Urinary bladder (tissue), 4 donors: Measurements from ENCODE around the gene TTI1. TPM values are rescaled to one million over a fixed set of nuclear protein-coding genes. Genes with fewer than 3 reads are reported as not detected.

Experiments used
- DNase-seq: peaks from one replicate; pipeline ENCODE4 v3.0.0-alpha.2; 2015; ENCODE audit errors: extremely low spot score
- H3K27ac ChIP-seq: one replicate; pipeline ENCODE4 v1.5.1; 2013; ENCODE audit warnings: low read depth, mild to moderate bottlenecking, moderate library complexity
- H3K36me3 ChIP-seq: one replicate; pipeline ENCODE4 v1.6.1; 2013; ENCODE audit warnings: mild to moderate bottlenecking, moderate library complexity; ENCODE audit not compliant: insufficient read depth
- H3K4me1 ChIP-seq: one replicate; pipeline ENCODE4 v1.6.1; 2013; ENCODE audit warnings: mild to moderate bottlenecking, moderate library complexity; ENCODE audit not compliant: insufficient read depth
- H3K4me3 ChIP-seq: one replicate; pipeline ENCODE4 v1.5.1; 2013; ENCODE audit warnings: low read depth, low read length
- WGBS: extraction: QIAGEN DNeasy Blood & Tissue Kit; methylation state at CpG from one replicate; pipeline ENCODE4 v1.1.7; 2013; 5-methylcytosine and 5-hydroxymethylcytosine counted together
- polyA plus RNA-seq: library from polyadenylated mRNA; stranded (reverse); fragments of 200-250 nt; gene quantifications from one replicate; pipeline ENCODE4 v1.2.3, GENCODE V29; 2013
- total RNA-seq: library from RNA; depleted of rRNA; stranded (reverse); fragments of >200 nt; gene quantifications from one replicate; pipeline ENCODE4 v1.2.3, GENCODE V29; 2014
- donor health status: healthy with polysubstance abuse.
- donor health status: healthy.

The TTI1 gene
- total and polyA plus RNA-seq, 2 donors, result 13.3 to 35.7 TPM

- WGBS, result 91% methylated on average over 10 of the region's 10 CpGs
- H3K27ac ChIP-seq, result no peak overlapping the region
Measured at GRCh38 chr20:38043512-38044300, 10.4 kb upstream of the TTI1 start.

GRCh38 chr20:38040276-38040675 lies 7.0 kb upstream of the TTI1 start:
- H3K4me3 ChIP-seq, result no peak overlapping the region
- no peaks in the 10 kb centered on the region for H3K4me1 ChIP-seq
- peaks cover 3% of the 10 kb centered on the region for H3K36me3 ChIP-seq
- 56% methylated on average over 1 of the region's 1 CpG for WGBS
- DNase-seq, result no peak
- no peak overlapping the region for H3K27ac ChIP-seq

More at GRCh38 chr20:38043512-38044300, 10.4 kb upstream of the TTI1 start:
- no peak for DNase-seq
- no peaks in the 10 kb centered on the region for H3K36me3 ChIP-seq
- H3K4me1 ChIP-seq, result no peaks in the 10 kb centered on the region
- no peak overlapping the region for H3K4me3 ChIP-seq

GRCh38 chr20:38036366-38036765 lies 3.1 kb upstream of the TTI1 start:
- no peaks in the 10 kb centered on the region for H3K4me1 ChIP-seq
- H3K36me3 ChIP-seq, result peaks cover 3% of the 10 kb centered on the region
- H3K27ac ChIP-seq, result no peak overlapping the region
- 86% methylated on average over 5 of the region's 5 CpGs for WGBS
- DNase-seq, result no peak
- no peak overlapping the region for H3K4me3 ChIP-seq

GRCh38 chr20:38034961-38035360 lies 1.7 kb upstream of the TTI1 start:
- no peak overlapping the region for H3K27ac ChIP-seq
- 76% methylated on average over 6 of the region's 6 CpGs for WGBS
- peaks cover 3% of the 10 kb centered on the region for H3K36me3 ChIP-seq
- no peaks in the 10 kb centered on the region for H3K4me1 ChIP-seq
- peak overlapping the region; percentile 96 for H3K4me3 ChIP-seq
- no peak for DNase-seq

- no peak for DNase-seq
- Histone ChIP-seq H3K27ac (peak overlapping the region; percentile 94), H3K4me3 (peak overlapping the region; percentile 96), H3K4me1 (no peaks in the 10 kb centered on the region), H3K36me3 (peaks cover 3% of the 10 kb centered on the region)
- WGBS, result 8% methylated on average over 14 of the region's 14 CpGs
Measured at GRCh38 chr20:38034108-38034649, 923 bp upstream of the TTI1 start.

- H3K36me3 ChIP-seq, result peaks cover 3% of the 10 kb centered on the region
- H3K4me3 ChIP-seq, result peak overlapping the region; percentile 96
- H3K27ac ChIP-seq, result no peak overlapping the region
- WGBS, result 26% methylated on average over 28 of the region's 28 CpGs
- H3K4me1 ChIP-seq, result no peaks in the 10 kb centered on the region
- DNase-seq, result no peak
Measured at GRCh38 chr20:38032585-38033329, 499 bp downstream of the TTI1 start.

GRCh38 chr20:38031957-38032356 lies 1.3 kb downstream of the TTI1 start:
- DNase-seq, result no peak
- WGBS, result 89% methylated on average over 3 of the region's 3 CpGs
- Histone ChIP-seq H3K4me3 (no peak overlapping the region), H3K4me1 (no peaks in the 10 kb centered on the region), H3K27ac (no peak overlapping the region), H3K36me3 (peaks cover 1% of the 10 kb centered on the region)

- WGBS, result 94% methylated on average over 3 of the region's 3 CpGs
- no peak overlapping the region for H3K4me3 ChIP-seq
- DNase-seq, result no peak
- H3K4me1 ChIP-seq, result no peaks in the 10 kb centered on the region
- no peaks in the 10 kb centered on the region for H3K36me3 ChIP-seq
- H3K27ac ChIP-seq, result no peak overlapping the region
Measured at GRCh38 chr20:38029453-38029852, 3.8 kb downstream of the TTI1 start.

- Histone ChIP-seq H3K27ac (no peak overlapping the region), H3K4me1 (no peaks in the 10 kb centered on the region), H3K36me3 (no peaks in the 10 kb centered on the region), H3K4me3 (no peak overlapping the region)
- 81% methylated on average over 5 of the region's 5 CpGs for WGBS
- DNase-seq, result no peak
Measured at GRCh38 chr20:38024496-38024895, 8.8 kb downstream of the TTI1 start.

- no peak for DNase-seq
- no peak overlapping the region for H3K4me3 ChIP-seq
- H3K36me3 ChIP-seq, result no peaks in the 10 kb centered on the region
- H3K4me1 ChIP-seq, result no peaks in the 10 kb centered on the region
- WGBS, result 66% methylated on average over 5 of the region's 5 CpGs
- H3K27ac ChIP-seq, result no peak overlapping the region
Measured at GRCh38 chr20:38023181-38024001, 9.9 kb downstream of the TTI1 start.

- no peak for DNase-seq
- Histone ChIP-seq H3K4me1 (no peaks in the 10 kb centered on the region), H3K27ac (no peak overlapping the region), H3K4me3 (no peak overlapping the region), H3K36me3 (peaks cover 1% of the 10 kb centered on the region)
- WGBS, result 51% methylated on average over 2 of the region's 2 CpGs
Measured at GRCh38 chr20:38021087-38021772, 12.0 kb downstream of the TTI1 start.

GRCh38 chr20:38018385-38018784 lies 14.9 kb downstream of the TTI1 start:
- no peak for DNase-seq
- 98% methylated on average over 2 of the region's 2 CpGs for WGBS
- H3K4me1 ChIP-seq, result no peaks in the 10 kb centered on the region
- no peak overlapping the region for H3K4me3 ChIP-seq
- H3K27ac ChIP-seq, result no peak overlapping the region
- peaks cover 1% of the 10 kb centered on the region for H3K36me3 ChIP-seq

GRCh38 chr20:38017959-38018358 lies 15.3 kb downstream of the TTI1 start:
- Histone ChIP-seq H3K4me1 (no peaks in the 10 kb centered on the region), H3K4me3 (no peak overlapping the region), H3K27ac (no peak overlapping the region), H3K36me3 (peaks cover 1% of the 10 kb centered on the region)
- WGBS, result 97% methylated on average over 1 of the region's 1 CpG
- no peak for DNase-seq
